GM19035 (cell line): ENCODE data around the gene GPR34.
A peak's percentile ranks its signal among the peaks of the same experiment; 100 is the strongest.

Experiments used
- ATAC-seq: cut with Tn5 transposase; IDR thresholded peaks from one replicate; pipeline ENCODE4 v1.9.1; 2021; ENCODE audit not compliant: unreplicated experiment

The GPR34 gene

DNA sequence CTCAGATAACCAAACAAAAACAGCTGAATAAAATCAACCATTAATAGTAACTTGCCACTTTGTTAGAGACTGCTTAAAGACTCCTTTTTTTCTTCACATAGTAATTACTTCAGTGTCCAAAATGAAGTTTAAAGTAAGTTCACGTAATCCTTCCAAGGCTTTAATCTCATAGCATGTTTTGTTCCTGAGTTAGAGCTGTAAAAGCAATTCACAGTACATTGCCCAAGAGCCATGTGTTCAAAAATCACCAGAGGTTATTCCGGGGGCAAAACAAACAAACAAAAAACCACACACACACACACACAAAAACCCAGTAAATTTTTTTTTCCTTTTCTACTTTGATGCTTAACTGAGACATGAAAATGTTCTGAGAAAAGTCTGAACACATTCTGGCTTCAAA lies 41.3 kb downstream of the GPR34 start:
- ATAC-seq = no peak

GRCh38 chrX:41732260-41732659 lies 43.5 kb downstream of the GPR34 start:
- ATAC-seq = no peak

DNA sequence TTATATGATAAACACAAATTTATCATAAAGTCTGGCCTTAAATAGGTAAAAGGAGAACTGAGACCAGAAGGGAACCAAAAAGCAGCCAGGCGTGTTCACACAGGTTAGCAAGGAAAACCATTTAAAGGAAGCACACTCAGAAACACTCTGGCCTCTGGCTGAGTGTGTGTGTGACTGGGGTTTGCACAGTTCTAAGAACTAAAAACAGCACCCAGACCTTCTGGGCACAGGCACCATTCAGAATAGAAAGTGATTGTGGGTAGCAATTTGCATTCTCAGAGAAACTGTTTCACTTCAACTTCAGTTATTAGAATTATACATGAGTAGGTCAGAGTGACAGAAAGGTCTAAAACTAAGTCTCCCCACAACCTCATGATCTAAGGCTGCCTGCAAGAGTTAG lies 45.2 kb downstream of the GPR34 start:
- peak; percentile 98 for ATAC-seq

- no peak for ATAC-seq
Measured at GRCh38 chrX:41734530-41734929, 45.8 kb downstream of the GPR34 start.

DNA sequence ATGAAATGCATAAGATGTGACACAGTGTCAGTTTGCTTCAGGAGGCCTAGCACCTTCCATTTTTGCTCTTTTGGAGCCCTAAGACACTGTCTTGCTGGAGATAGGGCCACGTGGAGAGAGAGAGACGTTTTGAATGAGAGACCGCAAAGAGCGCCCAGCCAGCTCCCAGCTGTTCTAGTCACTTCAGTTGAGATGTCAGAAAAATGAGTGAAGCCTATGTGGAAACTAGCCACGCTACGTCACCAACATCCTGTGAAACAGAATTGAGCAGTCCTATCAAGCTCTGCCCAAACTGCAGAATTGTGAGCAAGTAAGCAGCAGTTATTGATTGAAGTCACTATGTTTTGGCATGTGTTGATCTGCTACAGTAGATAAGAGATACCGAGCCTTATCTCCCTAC lies 48.3 kb downstream of the GPR34 start:
- ATAC-seq = no peak

- ATAC-seq = no peak
Measured at GRCh38 chrX:41739871-41740270, 51.1 kb downstream of the GPR34 start.
